Body of pancreas (tissue), 4 donors: ENCODE measurements around the gene ADGRF5. TPM values are rescaled to one million over a fixed set of nuclear protein-coding genes. Genes with fewer than 3 reads are reported as not detected.

Experiments
- ATAC-seq: fragments of 150-250 bp; one replicate; pipeline ENCODE4 v1.9.1; 2016
- DNase-seq, 4 donors: peaks; one replicate each; pipeline ENCODE4 v3.0.0-alpha.2; 2019
- H3K27ac ChIP-seq, 4 donors: fragments of 200-600 bp; sonication (generic); 1 replicate in 3 of 4; 2 replicates in 1 of 4; pipeline versions ENCODE4 v1.5.1 to v1.6.1; 2016 to 2019; ENCODE audit warnings: mild to moderate bottlenecking in 1 of 4, mixed read lengths in 1 of 4, moderate library complexity in 1 of 4
- H3K27me3 ChIP-seq, 2 donors: fragments of 200-600 bp; sonication (generic); one replicate each; pipeline ENCODE4 v1.6.0; 2016; ENCODE audit warnings: mild to moderate bottlenecking in 1 of 2
- H3K36me3 ChIP-seq, 2 donors: fragments of 200-600 bp; sonication (generic); replicated peaks in 1 of 2; 2 replicates each; pipeline ENCODE4 v1.5.1; 2016; ENCODE audit warnings: low read depth in 2 of 2; ENCODE audit not compliant: insufficient read depth in 1 of 2
- H3K4me1 ChIP-seq: fragments of 200-600 bp; sonication (generic); one replicate; pipeline ENCODE4 v1.6.0; 2016
- H3K4me3 ChIP-seq, 2 donors: fragments of 200-600 bp; sonication (generic); 1 replicate in 1 of 2; 2 replicates in 1 of 2; pipeline ENCODE4 v1.5.1; 2016 to 2019
- H3K9me3 ChIP-seq, 3 donors: fragments of 200-600 bp; sonication (generic); 1 replicate in 2 of 3; 2 replicates in 1 of 3; pipeline ENCODE4 v1.5.1; 2016
- CTCF ChIP-seq, 7 experiments: fragments of 450-650 bp in 4 of 7; fragments of 200-600 bp in 3 of 7; sonication (generic) in 3 of 7; IDR thresholded peaks; one replicate each; pipeline ENCODE4 v1.5.1; 2016 to 2019; ENCODE audit warnings: antibody characterized with exemption in 7 of 7
- POLR2A ChIP-seq, 3 donors: fragments of 450-650 bp; IDR thresholded peaks; one replicate each; pipeline ENCODE4 v1.6.1; 2016; ENCODE audit warnings: antibody characterized with exemption in 3 of 3, mild to moderate bottlenecking in 2 of 3
- WGBS, 2 donors: methylation state at CpG; one replicate each; pipeline ENCODE4 v1.1.5; 2017; 5-methylcytosine and 5-hydroxymethylcytosine counted together
- intact Hi-C: fragments of 100-400 bp; cut with DNase I; formaldehyde crosslinking; loops from one replicate; pipeline ENCODE4 v1.15.1; 2023
- total RNA-seq, 2 donors: library from RNA; depleted of rRNA; stranded (reverse); fragments of >200 nt; gene quantifications; one replicate each; pipeline ENCODE4 v1.1.0, GENCODE V29; 2016

Gene ADGRF5, protein sequence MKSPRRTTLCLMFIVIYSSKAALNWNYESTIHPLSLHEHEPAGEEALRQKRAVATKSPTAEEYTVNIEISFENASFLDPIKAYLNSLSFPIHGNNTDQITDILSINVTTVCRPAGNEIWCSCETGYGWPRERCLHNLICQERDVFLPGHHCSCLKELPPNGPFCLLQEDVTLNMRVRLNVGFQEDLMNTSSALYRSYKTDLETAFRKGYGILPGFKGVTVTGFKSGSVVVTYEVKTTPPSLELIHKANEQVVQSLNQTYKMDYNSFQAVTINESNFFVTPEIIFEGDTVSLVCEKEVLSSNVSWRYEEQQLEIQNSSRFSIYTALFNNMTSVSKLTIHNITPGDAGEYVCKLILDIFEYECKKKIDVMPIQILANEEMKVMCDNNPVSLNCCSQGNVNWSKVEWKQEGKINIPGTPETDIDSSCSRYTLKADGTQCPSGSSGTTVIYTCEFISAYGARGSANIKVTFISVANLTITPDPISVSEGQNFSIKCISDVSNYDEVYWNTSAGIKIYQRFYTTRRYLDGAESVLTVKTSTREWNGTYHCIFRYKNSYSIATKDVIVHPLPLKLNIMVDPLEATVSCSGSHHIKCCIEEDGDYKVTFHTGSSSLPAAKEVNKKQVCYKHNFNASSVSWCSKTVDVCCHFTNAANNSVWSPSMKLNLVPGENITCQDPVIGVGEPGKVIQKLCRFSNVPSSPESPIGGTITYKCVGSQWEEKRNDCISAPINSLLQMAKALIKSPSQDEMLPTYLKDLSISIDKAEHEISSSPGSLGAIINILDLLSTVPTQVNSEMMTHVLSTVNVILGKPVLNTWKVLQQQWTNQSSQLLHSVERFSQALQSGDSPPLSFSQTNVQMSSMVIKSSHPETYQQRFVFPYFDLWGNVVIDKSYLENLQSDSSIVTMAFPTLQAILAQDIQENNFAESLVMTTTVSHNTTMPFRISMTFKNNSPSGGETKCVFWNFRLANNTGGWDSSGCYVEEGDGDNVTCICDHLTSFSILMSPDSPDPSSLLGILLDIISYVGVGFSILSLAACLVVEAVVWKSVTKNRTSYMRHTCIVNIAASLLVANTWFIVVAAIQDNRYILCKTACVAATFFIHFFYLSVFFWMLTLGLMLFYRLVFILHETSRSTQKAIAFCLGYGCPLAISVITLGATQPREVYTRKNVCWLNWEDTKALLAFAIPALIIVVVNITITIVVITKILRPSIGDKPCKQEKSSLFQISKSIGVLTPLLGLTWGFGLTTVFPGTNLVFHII (N-terminal part only)
- total RNA-seq = 1 to 10 TPM; 4.9 to 6.5 TPM

DNA sequence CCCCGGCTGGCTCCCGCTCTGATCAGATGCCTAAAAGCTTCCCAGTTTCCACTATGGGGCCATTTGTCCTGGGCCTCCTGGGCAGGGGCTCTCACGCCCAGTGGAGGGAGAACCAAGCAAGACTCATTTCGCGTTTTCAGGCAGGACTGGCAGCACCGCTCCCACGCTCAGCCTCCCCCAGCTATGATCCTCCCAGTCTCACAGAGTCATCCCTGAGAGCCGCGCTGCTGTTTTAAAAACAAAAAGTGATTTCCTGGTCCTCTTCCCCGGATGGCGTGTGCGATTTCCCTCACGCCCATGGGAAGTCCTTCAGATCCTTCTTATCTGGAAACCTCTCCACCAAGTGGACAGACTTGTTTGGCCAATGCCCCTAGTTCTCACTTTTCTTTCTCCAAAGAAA is at the start of gene ADGRF5:
Gene ADGRF5, minus strand, starts transcription at position 208 of the 400 bp plus-strand sequence. CDS start 15,176 bp downstream, outside the sequence.
- peak within 1 kb of the TSS in 1 of 4 donors; percentile 21 for H3K27ac ChIP-seq
- no peak for TF ChIP-seq POLR2A (IDR thresholded peaks at IDR 0.05)
- no peak for TF ChIP-seq CTCF (IDR thresholded peaks at IDR 0.05)
- H3K4me1 ChIP-seq = peaks cover 20% of the 10 kb centered on the region
- DNase-seq (no peak), ATAC-seq (no peak)
- 83 to 91% methylated on average over 13 of the region's 13 CpGs for WGBS, 2 donors
- no peaks in the 10 kb centered on the region for H3K9me3 ChIP-seq
- H3K4me3 ChIP-seq = no peak within 1 kb of the TSS
- H3K27me3 ChIP-seq = no peaks in the 10 kb centered on the region
- no peaks in the 10 kb centered on the region for H3K36me3 ChIP-seq
- intact Hi-C loops = no loop called here

DNA sequence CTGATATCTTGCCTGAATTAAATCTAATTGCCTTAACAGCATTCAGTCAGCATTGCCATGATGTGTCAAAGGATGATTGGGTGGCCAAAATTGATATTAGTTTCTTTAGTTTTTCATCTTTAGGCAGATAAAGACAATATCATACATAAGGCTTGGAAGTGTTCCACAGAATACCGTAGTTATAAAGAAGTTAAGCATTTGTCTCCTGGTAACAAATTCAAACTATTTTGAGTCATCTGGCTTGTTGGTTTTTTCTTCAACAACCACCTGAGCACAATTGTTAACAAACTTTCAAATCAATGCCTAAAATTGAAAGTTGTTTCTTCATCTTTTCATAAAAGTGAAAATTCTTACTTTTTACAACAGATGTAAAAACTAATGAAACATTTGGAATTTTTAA is 47.5 kb upstream of the ADGRF5 start:
- 40 to 58% methylated on average over 1 of the region's 1 CpG for WGBS, 2 donors
- no peaks in the 10 kb centered on the region for H3K9me3 ChIP-seq
- TF ChIP-seq POLR2A (IDR thresholded peaks at IDR 0.05) (no peak), CTCF (IDR thresholded peaks at IDR 0.05) (no peak)
- H3K27me3 ChIP-seq = no peaks in the 10 kb centered on the region
- peaks cover 7% of the 10 kb centered on the region for H3K4me1 ChIP-seq
- ATAC-seq (no peak), DNase-seq (no peak)
- intact Hi-C loops = no loop called here
- H3K36me3 ChIP-seq = no peaks in the 10 kb centered on the region
- H3K4me3 ChIP-seq = no peak overlapping the region
- no peak overlapping the region for H3K27ac ChIP-seq

- H3K27ac ChIP-seq = no peak overlapping the region
- no peak overlapping the region for H3K4me3 ChIP-seq
- ATAC-seq (no peak), DNase-seq (no peak)
- intact Hi-C loops = no loop called here
- no peaks in the 10 kb centered on the region for H3K27me3 ChIP-seq
- TF ChIP-seq POLR2A (IDR thresholded peaks at IDR 0.05) (no peak), CTCF (IDR thresholded peaks at IDR 0.05) (no peak)
- no peaks in the 10 kb centered on the region for H3K9me3 ChIP-seq
- peaks cover 5% of the 10 kb centered on the region for H3K4me1 ChIP-seq
- H3K36me3 ChIP-seq = no peaks in the 10 kb centered on the region
Measured at GRCh38 chr6:46967826-46968349, 46.1 kb upstream of the ADGRF5 start.

DNA sequence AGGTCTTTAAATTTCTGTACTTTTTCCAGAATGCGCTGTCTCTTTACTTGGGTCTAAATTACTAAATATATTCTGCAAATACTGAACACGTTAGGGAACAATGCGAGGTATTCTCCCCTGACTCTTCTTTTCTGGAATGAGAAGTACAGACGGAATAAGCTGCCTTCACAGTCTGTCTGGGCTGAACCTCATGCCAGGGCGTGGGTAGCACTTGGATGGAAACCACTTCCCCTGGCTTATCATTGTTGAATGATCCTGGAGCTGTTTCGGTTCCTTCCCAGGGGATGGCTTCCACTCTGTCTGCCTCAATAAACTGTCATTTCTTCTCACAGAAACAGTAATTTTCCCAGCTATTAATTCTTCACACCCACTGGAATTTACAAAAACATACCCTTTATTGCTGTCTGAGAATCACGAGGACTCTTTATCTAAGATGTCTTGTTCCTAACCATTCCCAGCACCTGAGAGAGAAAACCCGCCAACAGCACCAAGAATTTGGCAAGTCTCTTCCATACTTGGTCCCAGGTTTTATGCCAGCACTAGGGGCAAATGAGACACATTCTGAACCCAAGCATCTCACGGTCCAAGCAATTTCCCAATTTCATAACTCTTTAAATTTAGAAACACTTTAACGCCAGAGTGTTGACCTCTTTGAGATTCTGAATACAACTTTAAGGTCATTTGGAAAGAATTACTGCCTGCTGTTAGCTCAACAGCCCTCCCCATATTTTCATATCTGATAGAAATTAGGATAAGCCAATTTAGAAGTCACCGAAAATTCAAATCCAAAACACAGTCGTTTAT is 43.2 kb upstream of the ADGRF5 start:
- ATAC-seq (no peak), DNase-seq (no peak)
- 60 to 66% methylated on average over 12 of the region's 12 CpGs for WGBS, 2 donors

More for the DNA sequence above, 43.2 kb upstream of the ADGRF5 start:
- intact Hi-C loops = no loop called here
- Histone ChIP-seq H3K36me3 (no peaks in the 10 kb centered on the region), H3K27ac (no peak overlapping the region), H3K27me3 (no peaks in the 10 kb centered on the region), H3K4me3 (no peak overlapping the region), H3K9me3 (no peaks in the 10 kb centered on the region), H3K4me1 (no peaks in the 10 kb centered on the region)
- TF ChIP-seq CTCF (IDR thresholded peaks at IDR 0.05) (no peak), POLR2A (IDR thresholded peaks at IDR 0.05) (no peak)
